Fibroblast of lung (primary cell): ENCODE measurements around the gene SH2B3. TPM values are rescaled to one million over a fixed set of nuclear protein-coding genes. Genes with fewer than 3 reads are reported as not detected.

ENCODE experiments used
- DNase-seq, 2 donors: peaks; one replicate each; pipeline versions ENCODE4 v3.0.0 to v3.0.0-alpha.2; 2010; ENCODE audit warnings: low read depth in 2 of 2
- H2AFZ ChIP-seq: 2 replicates; pipeline ENCODE4 v1.5.1; 2012; ENCODE audit warnings: low read length, control low read depth, inconsistent platforms
- H3K27ac ChIP-seq: 2 replicates; pipeline ENCODE4 v1.5.1; 2011; ENCODE audit warnings: low read length, control low read depth; ENCODE audit not compliant: insufficient read depth
- H3K27me3 ChIP-seq: 2 replicates; pipeline ENCODE4 v1.5.1; 2011; ENCODE audit warnings: mild to moderate bottlenecking, low read length; ENCODE audit not compliant: control insufficient read depth, insufficient read depth
- H3K36me3 ChIP-seq: 2 replicates; pipeline ENCODE4 v1.5.1; 2011; ENCODE audit warnings: low read length; ENCODE audit not compliant: control insufficient read depth, insufficient read depth
- H3K4me1 ChIP-seq: 2 replicates; pipeline ENCODE4 v1.5.1; 2011; ENCODE audit warnings: low read length; ENCODE audit not compliant: control insufficient read depth, insufficient read depth; ENCODE audit errors: extremely low read depth
- H3K4me2 ChIP-seq: 2 replicates; pipeline ENCODE4 v1.5.1; 2011; ENCODE audit warnings: low read length, control low read depth; ENCODE audit not compliant: insufficient read depth; ENCODE audit errors: extremely low read depth
- H3K4me3 ChIP-seq, 4 experiments: fragments of 200-600 bp in 1 of 4; sonication (generic) in 1 of 4; replicated peaks in 1 of 4; 2 replicates each; pipeline ENCODE4 v1.5.1; 2011 to 2016; ENCODE audit warnings: low read length in 4 of 4, low read depth in 3 of 4, mild to moderate bottlenecking in 3 of 4, control low read depth in 2 of 4, inconsistent platforms in 1 of 4, mixed read lengths in 1 of 4; ENCODE audit not compliant: insufficient read depth in 1 of 4; ENCODE audit errors: control extremely low read depth in 1 of 4
- H3K79me2 ChIP-seq: 2 replicates; pipeline ENCODE4 v1.5.1; 2012; ENCODE audit warnings: mild to moderate bottlenecking, low read length, inconsistent platforms; ENCODE audit not compliant: control insufficient read depth, insufficient read depth
- H3K9ac ChIP-seq: 2 replicates; pipeline ENCODE4 v1.5.1; 2011; ENCODE audit warnings: mild to moderate bottlenecking, low read length, control low read depth; ENCODE audit not compliant: insufficient read depth
- H3K9me3 ChIP-seq: 2 replicates; pipeline ENCODE4 v1.5.1; 2012; ENCODE audit warnings: low read depth, low read length; ENCODE audit not compliant: control insufficient read depth, insufficient read depth
- H4K20me1 ChIP-seq: 2 replicates; pipeline ENCODE4 v1.5.1; 2011; ENCODE audit warnings: low read length; ENCODE audit not compliant: control insufficient read depth, insufficient read depth; ENCODE audit errors: extremely low read depth
- CTCF ChIP-seq, 2 donors: IDR thresholded peaks in 1 of 2; conservative IDR thresholded peaks in 1 of 2; 1 replicate in 1 of 2; 2 replicates in 1 of 2; pipeline ENCODE4 v1.5.1; 2011 to 2012; ENCODE audit warnings: low read length in 2 of 2, control low read depth in 1 of 2, inconsistent platforms in 1 of 2, low read depth in 1 of 2, mild to moderate bottlenecking in 1 of 2
- EZH2 ChIP-seq: IDR thresholded peaks from 2 replicates; pipeline ENCODE4 v1.5.1; 2012; ENCODE audit warnings: low read length, control low read depth, mild to moderate bottlenecking; ENCODE audit errors: missing control alignments
- polyA minus RNA-seq: library from RNA; depleted of rRNA, polyadenylated mRNA; stranded (reverse); fragments of >200 nt; gene quantifications from 2 replicates; pipeline ENCODE4 v1.2.3, GENCODE V29; 2011; ENCODE audit warnings: low replicate concordance
- polyA plus RNA-seq, 2 donors: library from polyadenylated mRNA; depleted of rRNA in 1 of 2; stranded (reverse) in 1 of 2; unstranded in 1 of 2; fragments of >200 nt; gene quantifications; 2 replicates each; pipeline ENCODE4 v1.2.1, GENCODE V29; 2011 to 2012; ENCODE audit warnings: missing spikeins in 1 of 2
- total RNA-seq: library from RNA; depleted of rRNA; stranded (reverse); fragments of >200 nt; gene quantifications from 2 replicates; pipeline ENCODE4 v1.2.1, GENCODE V29; 2014

SH2B3 gene
- 7.4 and 18.0 TPM in 2 replicates for total RNA-seq
- polyA plus RNA-seq, result 29.2 and 32.0 TPM in 2 replicates
- 21.3 and 28.0 TPM in 2 replicates for polyA plus RNA-seq (2012)
- 52.3 and 55.9 TPM in 2 replicates for polyA minus RNA-seq

- Histone ChIP-seq H4K20me1 (no peaks in the 10 kb centered on the region), H3K9me3 (no peaks in the 10 kb centered on the region), H3K9ac (peak within 1 kb of the TSS; percentile 85), H3K79me2 (peaks cover 49% of the 10 kb centered on the region), H3K27me3 (no peaks in the 10 kb centered on the region), H2AFZ (no peak within 1 kb of the TSS), H3K4me3 (peak within 1 kb of the TSS; percentile 56 to 95 (median 85)), H3K4me1 (peaks cover 30% of the 10 kb centered on the region), H3K4me2 (peak within 1 kb of the TSS; percentile 61), H3K27ac (peak within 1 kb of the TSS; percentile 85), H3K36me3 (no peaks in the 10 kb centered on the region)
- TF ChIP-seq EZH2 (no peak), CTCF (conservative IDR thresholded peaks at IDR 0.05 in 1 of 2, IDR thresholded peaks at IDR 0.05 in 1 of 2; ENCODE audit: low read depth in 1 of 2, low read length in 2 of 2) (no peak)
- DNase-seq, result peak; percentile 52 to 59
Measured at GRCh38 chr12:111405859-111406473, at the start of gene SH2B3. TSS of gene SH2B3 (plus strand) at chr12:111405923. CDS start at chr12:111418146, 12,223 bp downstream.

- Histone ChIP-seq H3K4me1 (peaks cover 2% of the 10 kb centered on the region), H3K36me3 (peaks cover 4% of the 10 kb centered on the region), H3K9me3 (no peaks in the 10 kb centered on the region), H3K27me3 (peaks cover 3% of the 10 kb centered on the region), H3K4me2 (no peak overlapping the region), H3K4me3 (no peak overlapping the region), H3K9ac (no peak overlapping the region), H3K27ac (no peak overlapping the region), H3K79me2 (no peaks in the 10 kb centered on the region), H2AFZ (no peak overlapping the region), H4K20me1 (no peaks in the 10 kb centered on the region)
- TF ChIP-seq EZH2, result no peak
- TF ChIP-seq CTCF (conservative IDR thresholded peaks at IDR 0.05 in 1 of 2, IDR thresholded peaks at IDR 0.05 in 1 of 2; ENCODE audit: low read depth in 1 of 2, low read length in 2 of 2), result no peak
- DNase-seq, result peak in 1 of 2 donors; percentile 22
Measured at GRCh38 chr12:111359231-111359913, 46.4 kb upstream of the SH2B3 start.

- Histone ChIP-seq H3K4me3 (no peak overlapping the region), H3K79me2 (no peaks in the 10 kb centered on the region), H2AFZ (no peak overlapping the region), H3K4me2 (no peak overlapping the region), H3K9ac (no peak overlapping the region), H3K27ac (no peak overlapping the region), H3K4me1 (peaks cover 2% of the 10 kb centered on the region), H3K9me3 (no peaks in the 10 kb centered on the region), H3K27me3 (peaks cover 3% of the 10 kb centered on the region), H3K36me3 (peaks cover 4% of the 10 kb centered on the region), H4K20me1 (no peaks in the 10 kb centered on the region)
- no peak for DNase-seq
- TF ChIP-seq EZH2, result no peak
- no peak for TF ChIP-seq CTCF (conservative IDR thresholded peaks at IDR 0.05 in 1 of 2, IDR thresholded peaks at IDR 0.05 in 1 of 2; ENCODE audit: low read depth in 1 of 2, low read length in 2 of 2)
Measured at GRCh38 chr12:111359914-111360276, 45.8 kb upstream of the SH2B3 start.
